HCT116 (cell line): ENCODE measurements around the gene SMIM14. TPM values are rescaled to one million over a fixed set of nuclear protein-coding genes. Genes with fewer than 3 reads are reported as not detected.

ENCODE experiments used
- ATAC-seq: fragments of 200-7000 bp; cut with Tn5 transposase; 2 replicates; pipeline ENCODE4 v1.9.1; 2020; ENCODE audit warnings: mild to moderate bottlenecking, moderate library complexity
- BruUV-seq: library from RNA; stranded (reverse); fragments of 400-500 nt; replicated peaks from 2 replicates; lab custom pipeline; 2021; lab: Mats Ljungman, UMichigan
- CTCF ChIA-PET: fragments of 300-600 bp; sonication (Branson Sonifier 250); formaldehyde crosslinking; loops from one replicate; lab custom pipeline; 2021; ENCODE audit warnings: antibody characterized with exemption; lab: Charles Lee
- POLR2A ChIA-PET: fragments of 300-600, 350-600 bp; sonication (Branson Sonifier 250); formaldehyde crosslinking; loops from one replicate; lab custom pipeline; 2021; ENCODE audit warnings: antibody characterized with exemption; lab: Charles Lee
- RAD21 ChIA-PET, 2 experiments: fragments of 300-600 bp; sonication (Branson Sonifier 250); formaldehyde crosslinking; loops; one replicate each; lab custom pipeline; 2023; ENCODE audit warnings: low total read pairs in 2 of 2; ENCODE audit not compliant: uncharacterized antibody in 2 of 2, unreplicated experiment in 2 of 2, low non-redundant PET in 1 of 2; lab: Charles Lee
- DNase-seq: peaks from one replicate; pipeline ENCODE4 v3.0.0-alpha.2; 2010; ENCODE audit warnings: low read depth, low spot score
- H2AFZ ChIP-seq: fragments of 200-600 bp; shearing (Covaris generic), sonication (generic); 2 replicates; pipeline ENCODE4 v1.6.1; 2017; ENCODE audit warnings: low read depth, mixed run types, mixed read lengths, antibody characterized with exemption, low read length; ENCODE audit not compliant: poor library complexity, severe bottlenecking
- H3K27ac ChIP-seq: 2 replicates; pipeline ENCODE4 v1.5.1; 2012; ENCODE audit warnings: low read depth, low read length
- H3K27me3 ChIP-seq: fragments of 200-600 bp; sonication (generic); 2 replicates; pipeline ENCODE4 v1.6.1; 2016; ENCODE audit warnings: mixed run types, low read length, mixed read lengths; ENCODE audit not compliant: insufficient read depth
- H3K36me3 ChIP-seq, 2 experiments: fragments of 200-500 bp in 1 of 2; fragments of 200-600 bp in 1 of 2; sonication (Bioruptor generic) in 1 of 2; sonication (generic) in 1 of 2; 2 replicates each; pipeline versions ENCODE4 v1.5.1 to v1.6.1; 2014 to 2016; ENCODE audit warnings: low read length in 2 of 2, inconsistent platforms in 1 of 2, mixed read lengths in 1 of 2, mixed run types in 1 of 2; ENCODE audit not compliant: insufficient read depth in 2 of 2, control insufficient read depth in 1 of 2
- H3K4me1 ChIP-seq, 2 experiments: fragments of 200-600 bp in 1 of 2; sonication (generic) in 1 of 2; 2 replicates each; pipeline versions ENCODE4 v1.5.1 to v1.6.1; 2012 to 2017; ENCODE audit warnings: low read length in 2 of 2, inconsistent platforms in 1 of 2, mild to moderate bottlenecking in 1 of 2, mixed read lengths in 1 of 2, mixed run types in 1 of 2, moderate library complexity in 1 of 2; ENCODE audit not compliant: insufficient read depth in 2 of 2, control insufficient read depth in 1 of 2
- H3K4me2 ChIP-seq: fragments of 200-600 bp; sonication (generic); 2 replicates; pipeline ENCODE4 v1.6.1; 2017; ENCODE audit warnings: mixed run types, low read length, mixed read lengths
- H3K4me3 ChIP-seq, 2 experiments: fragments of 200-600 bp in 1 of 2; sonication (generic) in 1 of 2; replicated peaks in 1 of 2; 2 replicates each; pipeline ENCODE4 v1.5.1; 2011 to 2016; ENCODE audit warnings: low read length in 2 of 2, control low read depth in 1 of 2, low read depth in 1 of 2, mild to moderate bottlenecking in 1 of 2, mixed read lengths in 1 of 2, mixed run types in 1 of 2
- H3K79me2 ChIP-seq: fragments of 200-600 bp; sonication (generic); 2 replicates; pipeline ENCODE4 v1.6.1; 2017; ENCODE audit warnings: mild to moderate bottlenecking, mixed run types, low read length, moderate library complexity, mixed read lengths; ENCODE audit not compliant: insufficient read depth
- H3K9ac ChIP-seq: fragments of 200-600 bp; sonication (generic); 2 replicates; pipeline ENCODE4 v1.6.1; 2016; ENCODE audit warnings: low read length, mixed read lengths
- H3K9me2 ChIP-seq: fragments of 200-600 bp; sonication (generic), shearing (Covaris generic); 2 replicates; pipeline ENCODE4 v1.6.1; 2017; ENCODE audit warnings: mixed run types, mild to moderate bottlenecking, moderate library complexity; ENCODE audit not compliant: insufficient read depth
- H3K9me3 ChIP-seq, 2 experiments: fragments of 200-500 bp in 1 of 2; fragments of 200-600 bp in 1 of 2; sonication (Bioruptor generic) in 1 of 2; sonication (generic) in 1 of 2; 2 replicates each; pipeline ENCODE4 v1.6.1; 2014 to 2017; ENCODE audit warnings: low read length in 2 of 2, mixed read lengths in 2 of 2, inconsistent platforms in 1 of 2, low read depth in 1 of 2, mild to moderate bottlenecking in 1 of 2, mixed run types in 1 of 2, moderate library complexity in 1 of 2; ENCODE audit not compliant: control insufficient read depth in 1 of 2, insufficient read depth in 1 of 2
- H4K20me1 ChIP-seq: fragments of 200-600 bp; sonication (generic), shearing (Covaris generic); 2 replicates; pipeline ENCODE4 v1.6.1; 2017; ENCODE audit warnings: mixed run types, mild to moderate bottlenecking, moderate library complexity; ENCODE audit not compliant: insufficient read depth
- ATF3 ChIP-seq: IDR thresholded peaks from 2 replicates; pipeline ENCODE4 v1.6.1; 2012
- CBX3 ChIP-seq: IDR thresholded peaks from 2 replicates; pipeline ENCODE4 v1.6.1; 2012; ENCODE audit warnings: low read depth
- CEBPB ChIP-seq: IDR thresholded peaks from 2 replicates; pipeline ENCODE4 v1.6.1; 2012; ENCODE audit warnings: low read depth
- EZH2phosphoT487 ChIP-seq: fragments of 200-600 bp; IDR thresholded peaks from 2 replicates; pipeline ENCODE4 v1.6.1; 2018; ENCODE audit warnings: antibody characterized with exemption, borderline replicate concordance
- MAX ChIP-seq: IDR thresholded peaks from 2 replicates; pipeline ENCODE4 v1.6.1; 2012
- RAD21 ChIP-seq: IDR thresholded peaks from 2 replicates; pipeline ENCODE4 v1.6.1; 2012; ENCODE audit warnings: low read depth, mild to moderate bottlenecking
- ZFX ChIP-seq: fragments of 450-650 bp; IDR thresholded peaks from 2 replicates; pipeline ENCODE4 v1.6.1; 2017
- ZNF274 ChIP-seq: fragments of 200-500 bp; sonication (Bioruptor generic); IDR thresholded peaks from 2 replicates; pipeline ENCODE4 v1.6.1; 2014; ENCODE audit warnings: mild to moderate bottlenecking, low read depth, low read length, inconsistent platforms
- intact Hi-C: fragments of 100-400 bp; cut with micrococcal nuclease; formaldehyde crosslinking; loops from 2 replicates; pipeline ENCODE4 v1.10.0; 2022
- total RNA-seq: library from RNA; stranded (reverse); gene quantifications from one replicate; pipeline ENCODE4 v1.2.1, GENCODE V29; 2021; ENCODE audit not compliant: unreplicated experiment

The SMIM14 gene
- total RNA-seq, 1 experiment from 2014 or later = 21.6 TPM

GRCh38 chr4:39638354-39639239 is at the start of gene SMIM14 (continued):
- TF ChIP-seq CEBPB (peak; percentile 97), MAX (peak; percentile 94), ZNF274 (no peak), RAD21 (peak; percentile 6; the same call in 1 of the 2 replicates), ZFX (no peak), CBX3 (peak; percentile 59; the same call in 1 of the 2 replicates), EZH2phosphoT487 (no peak), ATF3 (no peak)
- TF ChIP-seq, all 23 proteins: peak for 13

- no peaks in the 10 kb centered on the region for H3K9me2 ChIP-seq
- no peaks in the 10 kb centered on the region for H4K20me1 ChIP-seq
- no TSS peak for BruUV-seq
- ATAC-seq (no peak), DNase-seq (no peak)
- TF ChIP-seq RAD21 (no peak), CBX3 (no peak)
- H3K79me2 ChIP-seq = no peaks in the 10 kb centered on the region
- ChIA-PET POLR2A (no interaction called here), CTCF (no interaction called here), RAD21 (no interaction called here)
- intact Hi-C loops = no loop called here
- H3K9me3 ChIP-seq = no peaks in the 10 kb centered on the region
- H2AFZ ChIP-seq = no peak overlapping the region
- no peaks in the 10 kb centered on the region for H3K36me3 ChIP-seq
- H3K27ac ChIP-seq = no peak overlapping the region
- no peak overlapping the region for H3K9ac ChIP-seq
- no peak overlapping the region for H3K4me3 ChIP-seq
- no peaks in the 10 kb centered on the region for H3K27me3 ChIP-seq
- H3K4me1 ChIP-seq = no peaks in the 10 kb centered on the region
- H3K4me2 ChIP-seq = no peak overlapping the region
These were observed 48.3 kb upstream of the SMIM14 start for GRCh38 chr4:39687014-39687413.
